Measurements from ENCODE around the gene MAN2A2. TPM values are rescaled to one million over a fixed set of nuclear protein-coding genes. Genes with fewer than 3 reads are reported as not detected.
A peak's percentile ranks its signal among the peaks of the same experiment; 100 is the strongest.

Gene MAN2A2
- total RNA-seq, 1 experiment from 2014 or later: 64.9 TPM

GRCh38 chr15:90936823-90937222 is 33.7 kb downstream of the MAN2A2 start:
- peak overlapping the region; percentile 87 for H3K4me3 Mint-ChIP-seq (ENCODE audit: unreplicated experiment)
- H3K36me3 ChIP-seq (ENCODE audit: control insufficient read depth, insufficient read depth, low read length): peaks cover 2% of the 10 kb centered on the region; the same call in 1 of the 2 replicates

GRCh38 chr15:90938261-90938660 is 35.2 kb downstream of the MAN2A2 start:
- Mint-ChIP-seq H3K9me3 (ENCODE audit: unreplicated experiment) (no peaks in the 10 kb centered on the region), H3K4me1 (ENCODE audit: low read depth, unreplicated experiment) (peaks cover 16% of the 10 kb centered on the region), H3K27ac (ENCODE audit: unreplicated experiment) (no peak overlapping the region), H3K4me3 (ENCODE audit: unreplicated experiment) (no peak overlapping the region), H3K36me3 (ENCODE audit: insufficient read depth, unreplicated experiment) (peaks cover 64% of the 10 kb centered on the region), H3K27me3 (ENCODE audit: insufficient read depth, unreplicated experiment) (no peaks in the 10 kb centered on the region)
- Histone ChIP-seq H3K9me3 (no peaks in the 10 kb centered on the region), H3K27me3 (replicated peaks; ENCODE audit: control insufficient read depth, insufficient read depth, low read length) (no peaks in the 10 kb centered on the region; the same call in 1 of the 2 replicates), H3K4me1 (0 out of 2 replicates have a peak, but pooled peaks cover 3% of the 10 kb centered on the region), H3K36me3 (ENCODE audit: control insufficient read depth, insufficient read depth, low read length) (peaks cover 2% of the 10 kb centered on the region; the same call in 1 of the 2 replicates), H3K4me3 (ENCODE audit: low read depth, low read length) (no peak overlapping the region)
- no peak for DNase-seq
- BruUV-seq (replicated peaks): no TSS peak
- TF ChIP-seq, protein P1, sequence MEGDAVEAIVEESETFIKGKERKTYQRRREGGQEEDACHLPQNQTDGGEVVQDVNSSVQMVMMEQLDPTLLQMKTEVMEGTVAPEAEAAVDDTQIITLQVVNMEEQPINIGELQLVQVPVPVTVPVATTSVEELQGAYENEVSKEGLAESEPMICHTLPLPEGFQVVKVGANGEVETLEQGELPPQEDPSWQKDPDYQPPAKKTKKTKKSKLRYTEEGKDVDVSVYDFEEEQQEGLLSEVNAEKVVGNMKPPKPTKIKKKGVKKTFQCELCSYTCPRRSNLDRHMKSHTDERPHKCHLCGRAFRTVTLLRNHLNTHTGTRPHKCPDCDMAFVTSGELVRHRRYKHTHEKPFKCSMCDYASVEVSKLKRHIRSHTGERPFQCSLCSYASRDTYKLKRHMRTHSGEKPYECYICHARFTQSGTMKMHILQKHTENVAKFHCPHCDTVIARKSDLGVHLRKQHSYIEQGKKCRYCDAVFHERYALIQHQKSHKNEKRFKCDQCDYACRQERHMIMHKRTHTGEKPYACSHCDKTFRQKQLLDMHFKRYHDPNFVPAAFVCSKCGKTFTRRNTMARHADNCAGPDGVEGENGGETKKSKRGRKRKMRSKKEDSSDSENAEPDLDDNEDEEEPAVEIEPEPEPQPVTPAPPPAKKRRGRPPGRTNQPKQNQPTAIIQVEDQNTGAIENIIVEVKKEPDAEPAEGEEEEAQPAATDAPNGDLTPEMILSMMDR (IDR thresholded peaks at IDR 0.05; ENCODE audit: insufficient read depth in 1 of 2, low read depth in 1 of 2, low read length in 1 of 2, severe bottlenecking in 1 of 2, unreplicated experiment in 1 of 2): no peak
- intact Hi-C loops (cut with micrococcal nuclease; ENCODE audit: unreplicated experiment): loop anchor here (10.0 kb wide), 1 partner anchor 337 kb away; no protein-coding TSS in a partner anchor
- POLR2A ChIA-PET: no interaction called here
- CTCF ChIA-PET: no interaction called here

More at GRCh38 chr15:90936823-90937222, 33.7 kb downstream of the MAN2A2 start:
- TF ChIP-seq, protein P1 (IDR thresholded peaks at IDR 0.05; ENCODE audit: insufficient read depth in 1 of 2, low read depth in 1 of 2, low read length in 1 of 2, severe bottlenecking in 1 of 2, unreplicated experiment in 1 of 2): no peak
- Histone ChIP-seq H3K4me1 (peaks cover 3% of the 10 kb centered on the region; the same call in 1 of the 2 replicates), H3K27me3 (replicated peaks; ENCODE audit: control insufficient read depth, insufficient read depth, low read length) (no peaks in the 10 kb centered on the region; the same call in 1 of the 2 replicates), H3K9me3 (no peaks in the 10 kb centered on the region), H3K4me3 (ENCODE audit: low read depth, low read length) (no peak overlapping the region)
- intact Hi-C loops (cut with micrococcal nuclease; ENCODE audit: unreplicated experiment): loop anchor here (10.0 kb wide), 1 partner anchor 338 kb away; no protein-coding TSS in a partner anchor
- CTCF ChIA-PET: interaction anchor here (0.6 kb wide), 1 partner anchor 31 kb away, joined by 3 read pairs; no protein-coding TSS in a partner anchor
- POLR2A ChIA-PET: interaction anchor here (0.8 kb wide), 1 partner anchor 18 kb away, joined by 3 read pairs; the partner anchor contains the start of gene RCCD1
- Mint-ChIP-seq H3K9me3 (ENCODE audit: unreplicated experiment) (no peaks in the 10 kb centered on the region), H3K36me3 (ENCODE audit: insufficient read depth, unreplicated experiment) (peaks cover 51% of the 10 kb centered on the region), H3K4me1 (ENCODE audit: low read depth, unreplicated experiment) (peaks cover 16% of the 10 kb centered on the region), H3K27me3 (ENCODE audit: insufficient read depth, unreplicated experiment) (no peaks in the 10 kb centered on the region), H3K27ac (ENCODE audit: unreplicated experiment) (no peak overlapping the region)
- no TSS peak for BruUV-seq (replicated peaks)
- DNase-seq: no peak

DNA sequence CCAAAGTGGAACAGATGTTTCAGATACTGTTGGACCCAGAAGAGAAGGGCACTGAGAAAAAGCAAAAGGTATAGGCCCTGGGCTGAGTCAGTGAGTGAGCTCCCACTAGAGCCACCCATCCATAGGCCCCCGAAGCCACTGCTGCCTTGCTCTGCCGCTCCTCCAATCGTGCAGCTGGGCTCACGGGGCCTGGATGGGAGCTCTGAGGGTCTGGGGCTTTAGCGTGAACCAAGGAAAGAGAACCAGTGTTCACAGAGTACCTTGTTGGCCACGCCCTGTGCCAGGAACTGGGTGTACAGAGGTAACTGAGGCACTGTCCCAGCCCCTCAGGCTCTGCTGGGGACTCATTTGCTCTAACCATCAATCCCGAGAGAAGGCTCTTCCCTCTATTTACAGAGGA is 36.7 kb downstream of the MAN2A2 start:
- intact Hi-C loops (cut with micrococcal nuclease; ENCODE audit: unreplicated experiment): loop anchor here (10.0 kb wide), 1 partner anchor 335 kb away; no protein-coding TSS in a partner anchor
- Histone ChIP-seq H3K36me3 (ENCODE audit: control insufficient read depth, insufficient read depth, low read length) (peaks cover 2% of the 10 kb centered on the region; the same call in 1 of the 2 replicates), H3K27me3 (replicated peaks; ENCODE audit: control insufficient read depth, insufficient read depth, low read length) (no peaks in the 10 kb centered on the region), H3K4me3 (ENCODE audit: low read depth, low read length) (no peak overlapping the region), H3K9me3 (no peaks in the 10 kb centered on the region), H3K4me1 (0 out of 2 replicates have a peak, but pooled peaks cover 3% of the 10 kb centered on the region)
- POLR2A ChIA-PET: interaction anchor here (1.4 kb wide), 1 partner anchor 14 kb away, joined by 3 read pairs; the partner anchor contains the start of gene RCCD1
- CTCF ChIA-PET: no interaction called here
- Mint-ChIP-seq H3K27ac (ENCODE audit: unreplicated experiment) (no peak overlapping the region), H3K9me3 (ENCODE audit: unreplicated experiment) (no peaks in the 10 kb centered on the region), H3K27me3 (ENCODE audit: insufficient read depth, unreplicated experiment) (no peaks in the 10 kb centered on the region), H3K4me3 (ENCODE audit: unreplicated experiment) (no peak overlapping the region), H3K4me1 (ENCODE audit: low read depth, unreplicated experiment) (peaks cover 9% of the 10 kb centered on the region), H3K36me3 (ENCODE audit: insufficient read depth, unreplicated experiment) (peaks cover 63% of the 10 kb centered on the region)
- BruUV-seq (replicated peaks): no TSS peak
- DNase-seq: no peak
- TF ChIP-seq, protein P1 (IDR thresholded peaks at IDR 0.05; ENCODE audit: insufficient read depth in 1 of 2, low read depth in 1 of 2, low read length in 1 of 2, severe bottlenecking in 1 of 2, unreplicated experiment in 1 of 2): no peak

All from Caco-2 (cell line).